DOHH2 (cell line): ENCODE measurements around the gene CYP46A1.

Experiments
- H3F3A ChIP-seq: fragments of 200-600 bp; sonication (generic), shearing (Covaris generic); 2 replicates; pipeline ENCODE4 v1.6.0; 2016; ENCODE audit warnings: antibody characterized with exemption, mild to moderate bottlenecking; ENCODE audit not compliant: control insufficient read depth, insufficient read depth
- H3K27ac ChIP-seq: fragments of 200-600 bp; sonication (generic); 2 replicates; pipeline ENCODE4 v1.5.1; 2014; ENCODE audit warnings: low read depth, mild to moderate bottlenecking, low read length, moderate library complexity
- H3K27me3 ChIP-seq: fragments of 200-600 bp; sonication (generic); 2 replicates; pipeline ENCODE4 v1.6.1; 2014; ENCODE audit warnings: mild to moderate bottlenecking, low read length, mixed read lengths; ENCODE audit not compliant: control insufficient read depth
- H3K36me3 ChIP-seq: fragments of 200-600 bp; sonication (generic); 2 replicates; pipeline ENCODE4 v1.6.1; 2014; ENCODE audit warnings: mild to moderate bottlenecking, low read length, moderate library complexity, mixed read lengths; ENCODE audit not compliant: control insufficient read depth
- H3K4me1 ChIP-seq: fragments of 200-600 bp; sonication (generic); 2 replicates; pipeline ENCODE4 v1.6.1; 2014; ENCODE audit warnings: mild to moderate bottlenecking, low read length, mixed read lengths; ENCODE audit not compliant: control insufficient read depth
- H3K4me2 ChIP-seq: fragments of 200-600 bp; sonication (generic); 2 replicates; pipeline ENCODE4 v1.6.0; 2014; ENCODE audit warnings: mild to moderate bottlenecking, low read length, moderate library complexity
- H3K4me3 ChIP-seq: fragments of 200-600 bp; sonication (generic); 2 replicates; pipeline ENCODE4 v1.5.1; 2014; ENCODE audit warnings: mild to moderate bottlenecking, low read length, mixed read lengths
- H3K79me2 ChIP-seq: fragments of 200-600 bp; sonication (generic); 2 replicates; pipeline ENCODE4 v1.6.1; 2014; ENCODE audit warnings: mild to moderate bottlenecking, low read length, mixed read lengths; ENCODE audit not compliant: control insufficient read depth
- H3K9me2 ChIP-seq: fragments of 200-600 bp; sonication (generic); replicated peaks from 2 replicates; pipeline ENCODE4 v1.6.1; 2014; ENCODE audit warnings: mild to moderate bottlenecking, low read length, mixed read lengths; ENCODE audit not compliant: control insufficient read depth
- H3K9me3 ChIP-seq: fragments of 200-600 bp; sonication (generic); 2 replicates; pipeline ENCODE4 v1.6.1; 2014; ENCODE audit warnings: antibody characterized with exemption, low read length, mixed read lengths; ENCODE audit not compliant: control insufficient read depth, insufficient read depth
- H4K20me1 ChIP-seq: fragments of 200-600 bp; sonication (generic); 2 replicates; pipeline ENCODE4 v1.6.0; 2014; ENCODE audit warnings: low read depth, mild to moderate bottlenecking, antibody characterized with exemption, low read length, moderate library complexity; ENCODE audit not compliant: control insufficient read depth, insufficient read depth
- EZH2phosphoT487 ChIP-seq: fragments of 200-600 bp; sonication (generic); IDR thresholded peaks from 2 replicates; pipeline ENCODE4 v1.6.1; 2017; ENCODE audit warnings: borderline replicate concordance, mild to moderate bottlenecking, antibody characterized with exemption, low read length, moderate library complexity, mixed read lengths
- TF ChIP-seq, protein P1 (sequence below): fragments of 200-600 bp; sonication (generic); IDR thresholded peaks from one replicate; pipeline ENCODE4 v1.5.1; 2014; ENCODE audit warnings: antibody characterized with exemption, mild to moderate bottlenecking, low read depth, low read length; ENCODE audit not compliant: poor library complexity, severe bottlenecking

CYP46A1 gene

DNA sequence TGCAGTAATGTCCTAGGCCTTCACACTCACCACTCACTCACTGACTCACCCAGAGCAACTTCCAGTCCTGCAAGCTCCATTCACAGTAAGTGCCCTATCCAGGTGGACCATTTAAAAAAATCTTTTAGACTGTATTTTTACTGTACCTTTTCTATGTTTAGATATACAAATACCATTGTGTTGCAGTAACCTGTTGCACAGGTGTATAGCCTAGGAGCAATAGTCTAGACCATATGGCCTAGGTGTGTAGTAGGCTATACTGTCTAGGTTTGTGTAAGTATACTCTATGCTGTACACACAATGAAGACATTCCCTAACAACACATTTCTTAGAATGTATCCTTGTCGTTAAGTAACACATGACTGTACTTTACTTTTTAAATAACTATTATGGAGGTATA is 17.2 kb downstream of the CYP46A1 start:
- H3K4me1 ChIP-seq, result no peaks in the 10 kb centered on the region

DNA sequence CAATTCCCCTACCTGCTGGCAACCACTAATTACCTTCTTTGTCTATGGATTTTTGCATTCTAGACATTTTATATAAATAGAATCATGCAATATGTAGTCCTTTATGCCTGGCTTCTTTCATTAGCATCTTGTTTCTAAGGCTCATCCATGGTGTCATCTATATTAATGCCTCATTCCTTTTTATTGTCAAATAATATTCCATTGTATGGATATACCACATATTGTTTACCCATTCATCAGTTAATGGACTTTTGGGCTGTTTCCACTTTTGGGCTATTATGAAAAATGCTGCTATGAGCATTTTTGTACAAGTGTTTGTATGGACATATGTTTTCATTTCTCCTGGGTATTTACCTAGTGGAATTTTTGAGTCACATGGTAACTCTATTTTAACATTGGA is 18.0 kb downstream of the CYP46A1 start:
- Histone ChIP-seq H3K4me2 (no peak overlapping the region), H3K9me2 (no peaks in the 10 kb centered on the region; the same call in 1 of the 2 replicates), H3K36me3 (no peaks in the 10 kb centered on the region), H3K27me3 (no peaks in the 10 kb centered on the region), H3K27ac (no peak overlapping the region), H3K9me3 (peaks cover 12% of the 10 kb centered on the region), H3K4me1 (no peaks in the 10 kb centered on the region), H3K4me3 (no peak overlapping the region), H4K20me1 (no peaks in the 10 kb centered on the region), H3K79me2 (no peaks in the 10 kb centered on the region), H3F3A (no peaks in the 10 kb centered on the region)
- TF ChIP-seq, protein P1, sequence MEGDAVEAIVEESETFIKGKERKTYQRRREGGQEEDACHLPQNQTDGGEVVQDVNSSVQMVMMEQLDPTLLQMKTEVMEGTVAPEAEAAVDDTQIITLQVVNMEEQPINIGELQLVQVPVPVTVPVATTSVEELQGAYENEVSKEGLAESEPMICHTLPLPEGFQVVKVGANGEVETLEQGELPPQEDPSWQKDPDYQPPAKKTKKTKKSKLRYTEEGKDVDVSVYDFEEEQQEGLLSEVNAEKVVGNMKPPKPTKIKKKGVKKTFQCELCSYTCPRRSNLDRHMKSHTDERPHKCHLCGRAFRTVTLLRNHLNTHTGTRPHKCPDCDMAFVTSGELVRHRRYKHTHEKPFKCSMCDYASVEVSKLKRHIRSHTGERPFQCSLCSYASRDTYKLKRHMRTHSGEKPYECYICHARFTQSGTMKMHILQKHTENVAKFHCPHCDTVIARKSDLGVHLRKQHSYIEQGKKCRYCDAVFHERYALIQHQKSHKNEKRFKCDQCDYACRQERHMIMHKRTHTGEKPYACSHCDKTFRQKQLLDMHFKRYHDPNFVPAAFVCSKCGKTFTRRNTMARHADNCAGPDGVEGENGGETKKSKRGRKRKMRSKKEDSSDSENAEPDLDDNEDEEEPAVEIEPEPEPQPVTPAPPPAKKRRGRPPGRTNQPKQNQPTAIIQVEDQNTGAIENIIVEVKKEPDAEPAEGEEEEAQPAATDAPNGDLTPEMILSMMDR, result no peak
- TF ChIP-seq EZH2phosphoT487, result no peak

More for the DNA sequence above, 17.2 kb downstream of the CYP46A1 start:
- no peaks in the 10 kb centered on the region for H3F3A ChIP-seq
- no peak overlapping the region for H3K4me3 ChIP-seq
- peaks cover 12% of the 10 kb centered on the region for H3K9me3 ChIP-seq
- no peaks in the 10 kb centered on the region for H3K36me3 ChIP-seq
- H3K27ac ChIP-seq, result no peak overlapping the region
- no peaks in the 10 kb centered on the region for H4K20me1 ChIP-seq
- no peak for TF ChIP-seq EZH2phosphoT487
- TF ChIP-seq, protein P1, result no peak
- no peak overlapping the region for H3K4me2 ChIP-seq
- no peaks in the 10 kb centered on the region for H3K79me2 ChIP-seq
- H3K27me3 ChIP-seq, result no peaks in the 10 kb centered on the region
- no peaks in the 10 kb centered on the region for H3K9me2 ChIP-seq

DNA sequence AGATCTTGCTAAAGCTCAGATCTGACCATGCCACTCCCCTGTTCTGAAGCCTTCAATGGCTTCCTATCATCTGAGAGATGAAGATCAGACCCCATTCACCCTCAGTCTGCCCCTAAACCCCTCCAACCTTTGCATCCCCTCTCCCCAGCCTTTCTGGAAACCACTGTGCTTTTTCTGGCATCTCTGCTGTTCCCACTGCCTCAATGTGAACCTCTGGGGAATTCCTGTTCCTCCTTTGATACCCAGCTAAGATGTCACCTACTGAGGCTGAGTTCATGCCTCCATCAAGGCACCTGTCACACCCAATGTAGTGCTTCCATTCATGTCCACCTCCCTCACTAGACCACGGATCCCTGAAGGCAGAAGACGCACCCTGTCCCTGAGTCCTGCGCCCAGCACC is 19.3 kb downstream of the CYP46A1 start:
- no peaks in the 10 kb centered on the region for H4K20me1 ChIP-seq
- H3K79me2 ChIP-seq, result no peaks in the 10 kb centered on the region
- no peak overlapping the region for H3K4me2 ChIP-seq
- H3K27ac ChIP-seq, result no peak overlapping the region
- peaks cover 12% of the 10 kb centered on the region for H3K9me3 ChIP-seq
- H3K36me3 ChIP-seq, result no peaks in the 10 kb centered on the region
- H3K4me1 ChIP-seq, result no peaks in the 10 kb centered on the region
- no peak overlapping the region for H3K4me3 ChIP-seq
- H3K27me3 ChIP-seq, result no peaks in the 10 kb centered on the region
- H3F3A ChIP-seq, result no peaks in the 10 kb centered on the region
- no peaks in the 10 kb centered on the region; the same call in 1 of the 2 replicates for H3K9me2 ChIP-seq
- TF ChIP-seq EZH2phosphoT487, result no peak
- TF ChIP-seq, protein P1, result no peak

DNA sequence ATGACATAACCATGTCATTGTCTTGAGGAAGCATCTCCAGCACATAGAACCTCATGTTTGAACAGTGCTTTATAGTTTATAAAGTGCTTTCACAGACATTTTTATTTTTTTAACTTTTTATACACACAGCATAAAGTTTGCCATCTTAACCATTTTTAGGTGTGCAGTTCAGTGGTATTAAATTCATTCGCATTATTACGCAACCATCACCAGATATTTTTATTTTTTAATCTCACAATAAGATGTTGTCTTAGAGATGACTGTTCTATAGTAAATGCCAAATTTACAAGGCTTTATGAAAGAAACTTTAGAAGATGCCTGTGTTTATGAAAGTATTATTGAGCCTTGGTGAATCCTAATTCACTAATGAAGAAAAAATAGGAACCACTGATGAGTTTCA is 19.9 kb downstream of the CYP46A1 start:
- Histone ChIP-seq H3K36me3 (no peaks in the 10 kb centered on the region), H3K27ac (no peak overlapping the region), H3K27me3 (no peaks in the 10 kb centered on the region), H3K4me3 (no peak overlapping the region), H3K4me2 (no peak overlapping the region), H3K9me3 (peaks cover 12% of the 10 kb centered on the region), H4K20me1 (no peaks in the 10 kb centered on the region), H3K79me2 (no peaks in the 10 kb centered on the region), H3K9me2 (no peaks in the 10 kb centered on the region; the same call in 1 of the 2 replicates), H3F3A (no peaks in the 10 kb centered on the region), H3K4me1 (no peaks in the 10 kb centered on the region)
- TF ChIP-seq, protein P1, result no peak
- no peak for TF ChIP-seq EZH2phosphoT487
